ENCODE measurements around the gene GABRQ.
"Not testable (repeated sequence)": the region's sequence is repeated elsewhere in the genome, so short reads cannot be mapped to it uniquely, and the experiment has no call there.

GRCh38 chrX:152674652-152675051 is 37.0 kb downstream of the GABRQ start:
- TF ChIP-seq CTCF (IDR thresholded peaks at IDR 0.05; ENCODE audit: low read depth, low read length, missing input control); RAD21 (IDR thresholded peaks at IDR 0.05); SP1 (IDR thresholded peaks at IDR 0.05); MAX (IDR thresholded peaks at IDR 0.05); NR2F2 (IDR thresholded peaks at IDR 0.05); YY1 (IDR thresholded peaks at IDR 0.05); JUND (IDR thresholded peaks at IDR 0.05); TAF1 (conservative IDR thresholded peaks at IDR 0.05); REST (IDR thresholded peaks at IDR 0.05); EGR1 (IDR thresholded peaks at IDR 0.05; ENCODE audit: low read depth in 2 of 2): not testable (repeated sequence)

Measured in liver (tissue), 3 donors.